ENCODE results near the gene CLEC3B.
"Not testable (repeated sequence)": the region's sequence is repeated elsewhere in the genome, so short reads cannot be mapped to it uniquely, and the experiment has no call there.

The CLEC3B gene

DNA sequence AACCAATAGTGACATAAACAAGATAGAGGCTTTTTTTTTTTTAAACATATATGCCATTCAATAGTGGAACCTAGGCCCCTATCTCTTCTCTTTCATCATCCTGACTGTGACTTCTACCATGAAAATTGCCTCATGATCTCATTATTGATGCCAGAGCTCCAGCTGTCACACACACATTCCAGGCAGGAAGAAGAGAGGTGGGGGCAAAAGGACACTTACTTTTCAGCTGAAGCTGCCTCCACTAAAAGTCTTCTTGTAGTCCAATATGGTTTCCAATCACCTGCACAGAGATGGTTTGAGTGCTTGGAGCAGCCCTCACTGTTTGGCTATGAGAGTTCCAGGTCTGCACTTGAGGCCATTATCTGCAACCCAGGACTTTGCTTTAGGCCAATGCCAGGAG, 45.0 kb downstream of the CLEC3B start:
- no peak for DNase-seq

GRCh38 chr3:45075821-45076625, 49.9 kb downstream of the CLEC3B start:
- no peak for DNase-seq

DNA sequence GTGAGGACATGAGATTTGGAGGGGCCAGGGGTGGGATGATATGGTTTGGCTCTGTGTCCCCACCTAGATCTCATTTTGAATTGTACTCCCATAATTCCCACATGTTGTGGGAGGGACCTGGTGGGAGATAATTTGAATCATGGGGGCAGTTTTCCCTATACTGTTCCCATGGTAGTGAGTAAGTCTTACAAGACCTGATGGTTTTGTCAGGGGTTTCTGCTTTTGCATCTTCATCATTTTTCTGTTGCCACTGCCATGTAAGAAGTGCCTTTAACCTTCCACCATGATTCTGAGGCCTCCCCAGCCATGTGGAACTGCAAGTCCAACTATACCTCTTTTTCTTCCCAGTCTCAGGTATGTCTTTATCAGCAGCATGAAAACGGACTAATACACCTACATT, 52.2 kb downstream of the CLEC3B start:
- not testable (repeated sequence) for DNase-seq

DNA sequence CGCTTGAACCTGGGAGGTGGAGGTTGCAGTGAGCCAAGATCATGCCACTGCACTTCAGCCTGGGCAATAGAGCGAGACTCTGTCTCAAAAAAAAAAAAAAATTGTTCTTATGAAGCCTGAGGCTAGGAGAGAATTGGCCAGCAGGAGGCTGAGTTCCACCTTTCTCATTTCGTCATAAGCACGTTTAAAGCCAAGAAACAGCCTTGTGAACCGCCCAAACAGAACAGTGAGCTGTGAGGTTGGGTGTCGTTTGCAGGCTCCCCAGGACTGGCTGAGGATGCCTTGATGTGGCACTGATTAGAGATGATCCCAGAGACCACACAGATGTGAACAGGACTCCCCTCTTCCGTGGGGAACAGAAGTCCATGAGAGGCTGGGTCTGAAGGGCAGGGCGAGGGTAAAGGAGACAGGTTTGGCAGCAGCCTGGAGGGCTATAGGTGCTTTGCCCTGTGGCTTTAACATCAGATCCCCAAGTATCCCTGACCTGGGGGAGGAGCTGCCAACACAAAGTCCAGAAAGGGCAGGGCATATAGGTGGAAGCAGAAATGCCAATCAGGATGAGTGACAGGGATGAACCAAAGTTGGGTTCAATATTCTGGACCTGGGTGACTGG, 52.9 kb downstream of the CLEC3B start:
- DNase-seq = no peak

GRCh38 chr3:45079715-45080114, 53.6 kb downstream of the CLEC3B start:
- no peak for DNase-seq

DNA sequence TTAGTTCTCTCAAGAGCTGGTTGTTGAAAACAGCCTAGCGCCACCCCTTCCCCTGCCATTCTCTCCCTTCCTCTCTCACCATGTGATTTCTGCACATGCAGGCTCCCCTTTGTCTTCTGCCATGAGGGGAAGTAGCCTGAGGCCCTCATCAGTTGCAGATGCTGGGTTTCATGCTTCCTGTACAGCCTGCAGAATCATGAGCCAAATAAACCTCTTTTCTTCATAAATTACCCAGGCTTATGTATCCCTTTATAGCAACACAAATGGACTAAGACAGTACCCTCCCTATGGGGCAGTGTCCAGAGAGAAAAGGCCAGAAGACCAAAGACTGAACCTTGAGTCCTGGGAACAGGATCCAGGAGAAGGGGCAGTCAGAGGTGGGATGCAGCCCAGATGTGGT, 54.7 kb downstream of the CLEC3B start:
- DNase-seq = no peak

DNA sequence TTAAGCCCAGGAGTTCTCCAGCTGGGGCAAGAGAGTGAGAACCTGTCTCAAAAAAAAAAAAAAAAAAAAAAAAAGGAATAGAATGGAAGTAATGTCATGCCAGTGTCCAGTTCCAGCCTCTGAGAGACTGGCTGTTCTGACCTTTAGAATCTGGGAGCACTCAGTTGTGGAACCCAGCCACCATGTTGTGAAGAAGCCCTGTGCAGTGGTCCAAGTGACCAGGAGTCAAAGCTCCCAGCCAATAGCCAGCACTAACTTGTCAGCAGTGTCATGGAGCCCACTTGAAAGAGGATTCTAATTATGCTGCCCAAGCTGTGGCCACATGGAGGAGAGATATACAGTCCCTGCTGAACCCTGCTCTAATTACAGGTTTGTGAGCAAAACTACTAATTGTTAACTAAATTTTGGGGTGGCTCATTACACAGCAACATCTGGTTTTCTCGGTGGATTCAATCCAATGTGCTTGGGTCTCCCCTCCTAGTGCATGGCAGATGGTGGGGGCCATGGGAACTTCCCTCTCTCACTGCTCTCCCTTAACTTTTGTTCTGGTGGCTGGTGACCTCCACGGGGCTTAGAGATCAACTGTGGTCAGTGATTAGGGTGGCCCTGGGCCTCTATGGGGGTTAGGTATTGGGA, 55.5 kb downstream of the CLEC3B start:
- no peak for DNase-seq

- DNase-seq = no peak
These were observed 56.0 kb downstream of the CLEC3B start for GRCh38 chr3:45082142-45082538.

- DNase-seq = no peak
These were observed 56.9 kb downstream of the CLEC3B start for GRCh38 chr3:45083023-45083422.

DNA sequence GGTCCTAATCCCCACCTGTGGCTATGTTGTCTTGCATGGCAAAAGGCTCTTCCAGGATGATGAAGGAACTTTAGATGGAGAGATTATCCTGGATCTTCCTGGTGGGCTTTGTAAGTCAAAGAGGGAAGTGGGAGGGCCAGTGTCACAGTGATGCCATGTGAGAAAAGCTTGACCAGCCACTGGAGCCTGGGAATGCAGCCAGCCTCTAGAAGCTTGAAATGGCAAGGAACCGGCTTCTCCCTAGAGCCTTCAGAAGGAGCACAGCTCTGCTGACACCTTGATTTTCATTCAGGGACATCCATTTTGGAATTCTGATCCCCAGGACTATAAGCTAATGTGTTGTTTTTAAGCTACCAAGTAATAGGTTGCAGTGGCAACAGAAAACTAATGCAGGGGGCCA, 58.3 kb downstream of the CLEC3B start:
- DNase-seq = no peak

DNA sequence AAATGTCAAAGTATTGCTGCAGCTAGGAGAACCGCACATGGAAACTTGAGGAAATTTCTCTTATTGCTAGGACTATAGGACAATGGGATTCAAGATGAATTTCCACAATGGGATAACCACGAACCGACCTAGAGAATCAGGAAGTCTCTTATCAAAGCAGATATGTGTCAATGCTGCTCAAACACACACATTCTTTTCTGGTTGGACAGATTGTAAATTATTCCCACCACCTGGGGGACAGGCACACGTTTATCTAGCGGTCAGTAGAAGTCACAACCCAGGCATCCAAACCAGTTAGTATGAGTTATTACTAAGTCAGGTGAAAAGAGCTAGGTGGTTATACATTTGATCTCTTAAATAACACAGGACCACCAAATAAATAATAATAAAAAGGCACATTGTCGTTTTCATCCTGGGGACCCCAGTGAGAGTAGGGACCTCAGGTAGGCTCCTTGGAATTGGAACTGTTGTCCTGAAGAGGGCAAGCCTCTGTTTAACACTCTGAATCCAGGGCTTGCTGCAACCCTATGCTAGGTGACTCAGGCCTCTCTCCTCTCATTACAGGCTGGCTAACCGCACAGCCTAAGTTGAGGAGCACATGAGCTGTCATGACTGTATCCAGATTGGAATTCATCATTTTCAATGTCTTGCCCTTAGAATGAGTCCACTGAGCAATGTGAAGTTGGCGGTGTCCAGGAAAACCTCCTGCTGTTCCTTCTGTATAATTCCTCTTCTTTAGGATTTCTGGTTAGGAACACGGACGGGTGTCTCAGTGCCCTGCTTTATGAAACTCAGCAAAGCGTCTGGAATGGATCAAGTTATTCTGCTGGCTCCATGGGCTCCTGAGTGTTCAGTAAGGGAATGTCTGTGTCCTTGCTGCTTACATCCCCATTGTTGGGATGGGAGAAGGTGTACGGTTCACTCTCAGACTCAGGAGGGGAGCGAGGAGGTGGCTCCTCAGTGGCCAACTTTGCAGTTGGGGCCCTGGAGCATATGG, 59.0 kb downstream of the CLEC3B start:
- DNase-seq = no peak

All from stimulated activated CD4-positive, alpha-beta T cell treated with anti-CD3 and anti-CD28 coated beads, Interleukin-2, amount 100 ng/mL, for 24 hours (primary cell).